Activated CD8-positive, alpha-beta T cell treated with anti-CD3 and anti-CD28 coated beads for 36 hours (primary cell): ENCODE measurements around the gene ASPSCR1. TPM values are rescaled to one million over a fixed set of nuclear protein-coding genes. Genes with fewer than 3 reads are reported as not detected.

ENCODE experiments used
- ATAC-seq: fragments of 200-7000 bp; cut with Tn5 transposase; one replicate; pipeline ENCODE4 v1.10.0; 2021; ENCODE audit warnings: mild to moderate bottlenecking, moderate library complexity
- CTCF ChIA-PET: fragments of 350-600 bp; sonication (Branson Sonifier 250); formaldehyde crosslinking; loops from one replicate; lab custom pipeline; 2021; ENCODE audit warnings: antibody characterized with exemption; lab: Charles Lee
- POLR2A ChIA-PET: fragments of 350-600 bp; sonication (Branson Sonifier 250); formaldehyde crosslinking; loops from one replicate; lab custom pipeline; 2021; ENCODE audit warnings: antibody characterized with exemption; lab: Charles Lee
- DNase-seq: peaks from one replicate; pipeline ENCODE4 v3.0.0-alpha.2; 2020
- H3K27ac Mint-ChIP-seq: one replicate; pipeline ENCODE4 v1.8.0; 2021; ENCODE audit warnings: mild to moderate bottlenecking, mixed read lengths
- H3K27me3 Mint-ChIP-seq: one replicate; pipeline ENCODE4 v1.8.0; 2021; ENCODE audit warnings: mixed read lengths
- H3K36me3 Mint-ChIP-seq: one replicate; pipeline ENCODE4 v1.8.0; 2021; ENCODE audit warnings: low read depth, mixed read lengths
- H3K4me1 Mint-ChIP-seq: one replicate; pipeline ENCODE4 v1.8.0; 2021; ENCODE audit warnings: low read depth, mixed read lengths
- H3K4me3 Mint-ChIP-seq: one replicate; pipeline ENCODE4 v1.8.0; 2021; ENCODE audit warnings: mild to moderate bottlenecking, moderate library complexity, mixed read lengths
- H3K9me3 Mint-ChIP-seq: one replicate; pipeline ENCODE4 v1.8.0; 2021; ENCODE audit warnings: mixed read lengths
- intact Hi-C: fragments of 100-400 bp; cut with micrococcal nuclease; formaldehyde crosslinking; loops from one replicate; pipeline ENCODE4 v1.10.0; 2022
- total RNA-seq, 2 experiments: library from RNA; stranded (reverse); gene quantifications; one replicate each; pipeline ENCODE4 v1.2.3, GENCODE V29; 2021
- TF ChIP-seq, protein P1 (sequence below): fragments of 200-600 bp; IDR thresholded peaks from one replicate; pipeline ENCODE4 v1.8.0; 2022; ENCODE audit warnings: antibody characterized with exemption, mild to moderate bottlenecking

The ASPSCR1 gene
- total RNA-seq, 2 experiments from 2014 or later: 18.7 to 24.5 TPM

- ChIA-PET POLR2A (no interaction called here), CTCF (interaction anchor here (1.0 to 1.4 kb wide), 2 partner anchors 28 to 33 kb away, joined by 3 to 4 read pairs; no protein-coding TSS in a partner anchor)
- no peaks in the 10 kb centered on the region for H3K9me3 Mint-ChIP-seq
- no peak overlapping the region for H3K4me3 Mint-ChIP-seq
- intact Hi-C loops: no loop called here
- no peak overlapping the region for H3K27ac Mint-ChIP-seq
- TF ChIP-seq, protein P1, sequence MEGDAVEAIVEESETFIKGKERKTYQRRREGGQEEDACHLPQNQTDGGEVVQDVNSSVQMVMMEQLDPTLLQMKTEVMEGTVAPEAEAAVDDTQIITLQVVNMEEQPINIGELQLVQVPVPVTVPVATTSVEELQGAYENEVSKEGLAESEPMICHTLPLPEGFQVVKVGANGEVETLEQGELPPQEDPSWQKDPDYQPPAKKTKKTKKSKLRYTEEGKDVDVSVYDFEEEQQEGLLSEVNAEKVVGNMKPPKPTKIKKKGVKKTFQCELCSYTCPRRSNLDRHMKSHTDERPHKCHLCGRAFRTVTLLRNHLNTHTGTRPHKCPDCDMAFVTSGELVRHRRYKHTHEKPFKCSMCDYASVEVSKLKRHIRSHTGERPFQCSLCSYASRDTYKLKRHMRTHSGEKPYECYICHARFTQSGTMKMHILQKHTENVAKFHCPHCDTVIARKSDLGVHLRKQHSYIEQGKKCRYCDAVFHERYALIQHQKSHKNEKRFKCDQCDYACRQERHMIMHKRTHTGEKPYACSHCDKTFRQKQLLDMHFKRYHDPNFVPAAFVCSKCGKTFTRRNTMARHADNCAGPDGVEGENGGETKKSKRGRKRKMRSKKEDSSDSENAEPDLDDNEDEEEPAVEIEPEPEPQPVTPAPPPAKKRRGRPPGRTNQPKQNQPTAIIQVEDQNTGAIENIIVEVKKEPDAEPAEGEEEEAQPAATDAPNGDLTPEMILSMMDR: no peak
- no peaks in the 10 kb centered on the region for H3K27me3 Mint-ChIP-seq
- ATAC-seq (no peak), DNase-seq (no peak)
- no peaks in the 10 kb centered on the region for H3K4me1 Mint-ChIP-seq
- no peaks in the 10 kb centered on the region for H3K36me3 Mint-ChIP-seq
These were observed 15.1 kb downstream of the ASPSCR1 start for GRCh38 chr17:81992306-81993102.

DNA sequence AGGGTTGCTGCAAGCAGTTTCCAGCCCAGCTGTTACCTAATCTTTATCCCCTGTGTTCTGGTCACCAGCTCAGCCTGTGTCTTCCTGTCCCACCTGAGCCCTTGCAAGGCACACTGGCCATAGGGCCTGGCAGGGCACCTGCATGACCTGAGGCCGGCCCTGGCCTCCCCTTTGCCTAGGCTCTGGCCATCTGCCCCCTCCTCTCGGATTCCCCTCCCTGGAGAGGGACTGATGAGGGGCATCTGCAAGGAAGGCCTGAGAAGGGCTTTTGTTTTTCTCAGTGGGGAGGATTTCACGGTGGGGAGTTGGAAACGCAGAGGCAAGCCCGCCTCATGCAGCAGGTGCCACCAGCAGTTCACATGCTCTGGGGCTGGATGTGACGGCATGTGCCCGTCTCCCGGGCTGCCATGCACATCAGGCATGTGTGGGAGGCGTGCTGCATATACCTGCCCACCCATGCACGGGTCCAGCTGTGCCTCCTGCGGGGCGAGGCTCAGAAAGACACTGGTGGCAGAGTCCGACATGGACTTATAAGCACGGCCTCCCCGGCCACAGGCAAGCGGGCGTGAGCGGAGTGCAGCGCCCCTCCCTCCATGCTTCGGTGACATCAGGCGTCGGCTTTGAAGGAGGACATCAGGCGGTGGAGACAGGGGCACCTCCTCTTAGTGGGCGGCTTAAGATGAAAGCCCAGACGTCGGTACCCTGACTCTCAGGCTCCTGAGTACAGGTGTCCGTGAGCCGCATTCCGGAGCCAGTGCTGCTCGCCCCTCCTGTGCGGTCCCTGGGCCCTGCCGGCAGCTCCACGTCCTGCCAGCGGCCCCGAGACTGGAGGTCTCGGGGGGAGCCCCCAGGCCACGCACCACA is 16.5 kb downstream of the ASPSCR1 start:
- H3K36me3 Mint-ChIP-seq: no peaks in the 10 kb centered on the region
- no peak overlapping the region for H3K4me3 Mint-ChIP-seq
- CTCF ChIA-PET: interaction anchor here (1.9 kb wide), 1 partner anchor 26 kb away, joined by 5 read pairs; no protein-coding TSS in a partner anchor
- no peaks in the 10 kb centered on the region for H3K9me3 Mint-ChIP-seq
- intact Hi-C loops: no loop called here
- DNase-seq: no peak
- H3K27ac Mint-ChIP-seq: no peak overlapping the region
- POLR2A ChIA-PET: no interaction called here
- no peaks in the 10 kb centered on the region for H3K27me3 Mint-ChIP-seq
- no peaks in the 10 kb centered on the region for H3K4me1 Mint-ChIP-seq
- TF ChIP-seq, protein P1: no peak
- ATAC-seq: no peak

DNA sequence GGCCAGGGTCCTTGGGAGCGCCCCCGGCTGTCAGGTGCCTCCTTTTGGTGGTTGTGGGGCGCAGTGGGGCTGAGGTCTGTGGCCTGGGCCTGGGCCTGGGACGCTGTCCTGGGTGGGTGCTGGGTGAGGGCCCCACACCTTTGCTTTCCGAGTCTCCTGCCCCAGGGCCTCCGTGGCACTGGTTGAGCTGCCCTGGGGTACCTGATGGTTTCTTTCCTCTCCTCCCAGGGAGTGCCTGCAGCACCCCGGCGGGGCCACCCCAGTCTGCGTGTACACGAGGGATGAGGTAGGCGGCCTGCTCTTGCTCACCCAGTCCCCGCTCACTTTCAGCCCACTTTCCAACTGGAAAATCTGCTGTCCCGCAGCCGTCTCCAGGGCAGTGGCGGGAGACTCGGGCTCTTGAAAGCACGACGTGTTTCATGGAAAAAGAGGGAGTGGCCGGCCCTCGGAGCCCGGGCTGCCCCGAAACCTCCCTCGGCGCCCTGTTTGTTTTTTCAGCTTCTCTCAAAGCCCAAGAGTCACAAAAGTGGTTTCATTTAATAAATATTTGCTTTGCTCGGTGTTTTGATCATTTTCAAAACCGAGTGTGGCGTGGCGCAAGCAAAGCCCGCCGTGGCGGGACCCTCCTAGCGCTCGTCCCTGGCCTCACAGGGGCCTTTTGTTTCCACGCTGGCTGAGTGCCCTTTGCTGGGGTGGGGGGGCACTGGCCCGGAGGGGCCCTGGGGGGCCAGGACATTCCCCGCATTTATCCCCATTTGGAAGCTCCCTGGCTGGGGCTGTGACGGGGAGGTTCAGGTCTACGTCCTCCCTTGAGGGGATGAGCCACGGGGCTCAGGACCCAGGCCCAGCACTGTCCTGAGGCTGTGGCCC is 17.4 kb downstream of the ASPSCR1 start:
- Mint-ChIP-seq H3K36me3 (no peaks in the 10 kb centered on the region), H3K27ac (no peak overlapping the region), H3K27me3 (no peaks in the 10 kb centered on the region), H3K4me1 (no peaks in the 10 kb centered on the region), H3K9me3 (no peaks in the 10 kb centered on the region), H3K4me3 (no peak overlapping the region)
- TF ChIP-seq, protein P1: no peak
- POLR2A ChIA-PET: no interaction called here
- ATAC-seq (no peak), DNase-seq (no peak)
- CTCF ChIA-PET: interaction anchor here (1.9 kb wide), 1 partner anchor 25 kb away, joined by 5 read pairs; no protein-coding TSS in a partner anchor
- intact Hi-C loops: no loop called here

- POLR2A ChIA-PET: no interaction called here
- CTCF ChIA-PET: interaction anchor here (1.9 kb wide), 1 partner anchor 24 kb away, joined by 5 read pairs; no protein-coding TSS in a partner anchor
- Mint-ChIP-seq H3K4me3 (no peak overlapping the region), H3K27ac (no peak overlapping the region), H3K27me3 (no peaks in the 10 kb centered on the region), H3K9me3 (no peaks in the 10 kb centered on the region), H3K36me3 (no peaks in the 10 kb centered on the region), H3K4me1 (no peaks in the 10 kb centered on the region)
- DNase-seq (no peak), ATAC-seq (no peak)
- intact Hi-C loops: no loop called here
- TF ChIP-seq, protein P1: no peak
These were observed 18.2 kb downstream of the ASPSCR1 start for GRCh38 chr17:81995463-81996231.
